SU-DHL-6 (cell line): Measurements from ENCODE around the gene FPR2.

Experiments used
- EZH2phosphoT487 ChIP-seq: fragments of 200-600 bp; sonication (generic), shearing (Covaris generic); conservative IDR thresholded peaks from 2 replicates; pipeline ENCODE4 v1.6.1; 2018; ENCODE audit warnings: mild to moderate bottlenecking, antibody characterized with exemption, low read length, moderate library complexity, mixed read lengths
- TF ChIP-seq, protein P1 (sequence below): fragments of 200-600 bp; sonication (generic); IDR thresholded peaks from one replicate; pipeline ENCODE4 v1.5.1; 2017; ENCODE audit warnings: antibody characterized with exemption, mild to moderate bottlenecking, low read length, moderate library complexity; ENCODE audit not compliant: insufficient read depth, poor library complexity, severe bottlenecking

DNA sequence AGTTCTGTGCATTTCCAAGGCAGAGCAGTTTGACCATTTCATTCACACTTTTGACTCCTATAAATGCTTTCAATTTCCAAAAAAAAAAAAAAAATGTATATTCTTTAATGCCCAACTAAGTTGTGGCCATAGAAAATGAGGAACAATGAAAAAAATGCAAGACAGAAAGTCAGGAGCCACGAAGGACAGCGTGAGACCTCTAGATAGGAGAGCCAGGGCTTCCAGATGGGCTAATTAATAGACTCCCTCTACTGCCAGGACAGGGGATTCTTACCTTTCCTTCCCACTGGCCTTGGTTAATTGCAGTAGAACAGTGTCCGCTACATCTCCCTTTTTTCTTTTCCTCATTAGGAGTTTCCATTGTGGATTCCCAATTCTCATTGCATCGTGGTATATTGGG, 42.5 kb downstream of the FPR2 start:
- TF ChIP-seq, protein P1, sequence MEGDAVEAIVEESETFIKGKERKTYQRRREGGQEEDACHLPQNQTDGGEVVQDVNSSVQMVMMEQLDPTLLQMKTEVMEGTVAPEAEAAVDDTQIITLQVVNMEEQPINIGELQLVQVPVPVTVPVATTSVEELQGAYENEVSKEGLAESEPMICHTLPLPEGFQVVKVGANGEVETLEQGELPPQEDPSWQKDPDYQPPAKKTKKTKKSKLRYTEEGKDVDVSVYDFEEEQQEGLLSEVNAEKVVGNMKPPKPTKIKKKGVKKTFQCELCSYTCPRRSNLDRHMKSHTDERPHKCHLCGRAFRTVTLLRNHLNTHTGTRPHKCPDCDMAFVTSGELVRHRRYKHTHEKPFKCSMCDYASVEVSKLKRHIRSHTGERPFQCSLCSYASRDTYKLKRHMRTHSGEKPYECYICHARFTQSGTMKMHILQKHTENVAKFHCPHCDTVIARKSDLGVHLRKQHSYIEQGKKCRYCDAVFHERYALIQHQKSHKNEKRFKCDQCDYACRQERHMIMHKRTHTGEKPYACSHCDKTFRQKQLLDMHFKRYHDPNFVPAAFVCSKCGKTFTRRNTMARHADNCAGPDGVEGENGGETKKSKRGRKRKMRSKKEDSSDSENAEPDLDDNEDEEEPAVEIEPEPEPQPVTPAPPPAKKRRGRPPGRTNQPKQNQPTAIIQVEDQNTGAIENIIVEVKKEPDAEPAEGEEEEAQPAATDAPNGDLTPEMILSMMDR, result no peak
- no peak for TF ChIP-seq EZH2phosphoT487
